Endodermal cell (in vitro differentiated cells): ENCODE measurements around the gene ZNF525. TPM values are rescaled to one million over a fixed set of nuclear protein-coding genes. Genes with fewer than 3 reads are reported as not detected.
"Not testable (repeated sequence)": the region's sequence is repeated elsewhere in the genome, so short reads cannot be mapped to it uniquely, and the experiment has no call there.

Source experiments
- DNase-seq: peaks from one replicate; pipeline ENCODE4 v3.0.0-alpha.2; 2017
- H3K27ac ChIP-seq: 2 replicates; pipeline ENCODE4 v1.5.1; 2013; ENCODE audit warnings: mild to moderate bottlenecking, low read depth, low read length, moderate library complexity
- H3K27me3 ChIP-seq: 2 replicates; pipeline ENCODE4 v1.6.1; 2013; ENCODE audit warnings: mild to moderate bottlenecking, low read length, moderate library complexity; ENCODE audit not compliant: insufficient read depth, control insufficient read depth, poor library complexity, severe bottlenecking
- H3K36me3 ChIP-seq: 2 replicates; pipeline ENCODE4 v1.7.0; 2013; ENCODE audit warnings: mild to moderate bottlenecking, low read length, moderate library complexity; ENCODE audit not compliant: control insufficient read depth, insufficient read depth
- H3K4me1 ChIP-seq: one replicate; pipeline ENCODE4 v1.7.0; 2013; ENCODE audit warnings: low read length; ENCODE audit not compliant: control insufficient read depth, insufficient read depth
- H3K4me3 ChIP-seq: 2 replicates; pipeline ENCODE4 v1.5.1; 2013; ENCODE audit warnings: mild to moderate bottlenecking, low read length, moderate library complexity
- H3K9ac ChIP-seq: 2 replicates; pipeline ENCODE4 v1.6.1; 2013; ENCODE audit warnings: mild to moderate bottlenecking, low read length, moderate library complexity; ENCODE audit not compliant: poor library complexity, severe bottlenecking; ENCODE audit errors: extremely low read depth
- H3K9me3 ChIP-seq: 2 replicates; pipeline ENCODE4 v1.6.1; 2013; ENCODE audit warnings: mild to moderate bottlenecking, low read length, moderate library complexity; ENCODE audit not compliant: control insufficient read depth
- H3K27ac Mint-ChIP-seq: 2 replicates; pipeline ENCODE4 v1.8.0; 2020; ENCODE audit warnings: mixed read lengths
- H3K27me3 Mint-ChIP-seq: 2 replicates; pipeline ENCODE4 v1.8.0; 2021; ENCODE audit warnings: mild to moderate bottlenecking, mixed read lengths; ENCODE audit not compliant: insufficient read depth
- H3K36me3 Mint-ChIP-seq: 2 replicates; pipeline ENCODE4 v1.8.0; 2020; ENCODE audit warnings: low read depth, mixed read lengths
- H3K4me1 Mint-ChIP-seq: 2 replicates; pipeline ENCODE4 v1.8.0; 2020; ENCODE audit warnings: mixed read lengths
- H3K4me3 Mint-ChIP-seq: 2 replicates; pipeline ENCODE4 v1.8.0; 2020; ENCODE audit warnings: mild to moderate bottlenecking, moderate library complexity, mixed read lengths
- H3K9me3 Mint-ChIP-seq: 2 replicates; pipeline ENCODE4 v1.8.0; 2020; ENCODE audit warnings: mild to moderate bottlenecking, mixed read lengths
- CTCF ChIP-seq: fragments of 200-600 bp; sonication (generic); conservative IDR thresholded peaks from 2 replicates; pipeline ENCODE4 v1.5.0; 2021; ENCODE audit warnings: antibody characterized with exemption, mild to moderate bottlenecking
- WGBS, 2 experiments: methylation state at CpG; one replicate each; pipeline versions ENCODE4 v1.1.5 to v1.1.7; 2013; ENCODE audit warnings: missing lambda C conversion rate in 2 of 2, mixed read lengths in 1 of 2; ENCODE audit not compliant: insufficient coverage in 1 of 2, insufficient read length in 1 of 2; 5-methylcytosine and 5-hydroxymethylcytosine counted together
- total RNA-seq, 2 donors: library from RNA; stranded (reverse); fragmentation: NEBNext Ultra II Directional in 1 of 2; extraction: Animal tissue kit (Norgen Biotek cat#: 25700) in 1 of 2; gene quantifications; 2 replicates in 1 of 2; 3 replicates in 1 of 2; pipeline ENCODE4 v1.2.1, GENCODE V29; 2021

Gene ZNF525
- total RNA-seq, 2 donors from 2014 or later, result 42.2 to 48.8 TPM

GRCh38 chr19:53394522-53394973 lies 29.0 kb downstream of the ZNF525 start:
- Histone ChIP-seq H3K4me3 (peak overlapping the region; percentile 96), H3K4me1 (no peaks in the 10 kb centered on the region), H3K9ac (peak overlapping the region; percentile 75), H3K27me3 (no peaks in the 10 kb centered on the region), H3K36me3 (peaks cover 15% of the 10 kb centered on the region), H3K27ac (peak overlapping the region; percentile 86), H3K9me3 (peaks cover 7% of the 10 kb centered on the region)
- H3K36me3 Mint-ChIP-seq, result peaks cover 15% of the 10 kb centered on the region
- 0 to 12% methylated on average over 3 to 18 of the region's 18 CpGs for WGBS, 2 experiments
- H3K27ac Mint-ChIP-seq, result peak overlapping the region; percentile 97
- H3K4me3 Mint-ChIP-seq, result peak overlapping the region; percentile 98
- no peaks in the 10 kb centered on the region for H3K27me3 Mint-ChIP-seq
- H3K4me1 Mint-ChIP-seq, result peaks cover 22% of the 10 kb centered on the region
- TF ChIP-seq CTCF, result no peak
- peak; percentile 89 for DNase-seq
- H3K9me3 Mint-ChIP-seq, result peaks cover 15% of the 10 kb centered on the region

GRCh38 chr19:53394974-53395839 lies 29.7 kb downstream of the ZNF525 start, which contains the start of gene ZNF765:
Gene ZNF765, plus strand, starts transcription at chr19:53395149. Its CDS starts 2,867 bp downstream, at chr19:53398016.
- peak; percentile 98 for DNase-seq
- Histone ChIP-seq H3K27me3 (no peaks in the 10 kb centered on the region), H3K36me3 (peaks cover 22% of the 10 kb centered on the region), H3K9ac (peak within 1 kb of the TSS; percentile 75), H3K27ac (peak within 1 kb of the TSS; percentile 86), H3K4me1 (no peaks in the 10 kb centered on the region), H3K9me3 (peaks cover 11% of the 10 kb centered on the region), H3K4me3 (peak within 1 kb of the TSS; percentile 96)
- Mint-ChIP-seq H3K9me3 (peaks cover 10% of the 10 kb centered on the region), H3K36me3 (peaks cover 20% of the 10 kb centered on the region), H3K27me3 (no peaks in the 10 kb centered on the region), H3K4me1 (peaks cover 22% of the 10 kb centered on the region), H3K4me3 (peak within 1 kb of the TSS; percentile 98), H3K27ac (peak within 1 kb of the TSS; percentile 97)
- 0% methylated on average over 18 to 58 of the region's 58 CpGs for WGBS, 2 experiments
- TF ChIP-seq CTCF, result peak; percentile 71

- Histone ChIP-seq H3K36me3 (peaks cover 29% of the 10 kb centered on the region), H3K4me3 (peak overlapping the region; percentile 96), H3K9ac (peak overlapping the region; percentile 75), H3K9me3 (peaks cover 12% of the 10 kb centered on the region)
- not testable (repeated sequence) for H3K9me3 Mint-ChIP-seq, DNase-seq, H3K27ac ChIP-seq, H3K27me3 ChIP-seq, H3K27me3 Mint-ChIP-seq, H3K4me1 ChIP-seq
- peak overlapping the region; percentile 98 for H3K4me3 Mint-ChIP-seq
- peaks cover 22% of the 10 kb centered on the region for H3K4me1 Mint-ChIP-seq
- peak overlapping the region; percentile 97 for H3K27ac Mint-ChIP-seq
- peaks cover 27% of the 10 kb centered on the region for H3K36me3 Mint-ChIP-seq
- 10 to 11% methylated on average over 8 to 9 of the region's 9 CpGs for WGBS, 2 experiments
These were observed 30.5 kb downstream of the ZNF525 start for GRCh38 chr19:53395840-53396524.
